ENCODE measurements around the gene BCL11B.

The BCL11B gene

DNA sequence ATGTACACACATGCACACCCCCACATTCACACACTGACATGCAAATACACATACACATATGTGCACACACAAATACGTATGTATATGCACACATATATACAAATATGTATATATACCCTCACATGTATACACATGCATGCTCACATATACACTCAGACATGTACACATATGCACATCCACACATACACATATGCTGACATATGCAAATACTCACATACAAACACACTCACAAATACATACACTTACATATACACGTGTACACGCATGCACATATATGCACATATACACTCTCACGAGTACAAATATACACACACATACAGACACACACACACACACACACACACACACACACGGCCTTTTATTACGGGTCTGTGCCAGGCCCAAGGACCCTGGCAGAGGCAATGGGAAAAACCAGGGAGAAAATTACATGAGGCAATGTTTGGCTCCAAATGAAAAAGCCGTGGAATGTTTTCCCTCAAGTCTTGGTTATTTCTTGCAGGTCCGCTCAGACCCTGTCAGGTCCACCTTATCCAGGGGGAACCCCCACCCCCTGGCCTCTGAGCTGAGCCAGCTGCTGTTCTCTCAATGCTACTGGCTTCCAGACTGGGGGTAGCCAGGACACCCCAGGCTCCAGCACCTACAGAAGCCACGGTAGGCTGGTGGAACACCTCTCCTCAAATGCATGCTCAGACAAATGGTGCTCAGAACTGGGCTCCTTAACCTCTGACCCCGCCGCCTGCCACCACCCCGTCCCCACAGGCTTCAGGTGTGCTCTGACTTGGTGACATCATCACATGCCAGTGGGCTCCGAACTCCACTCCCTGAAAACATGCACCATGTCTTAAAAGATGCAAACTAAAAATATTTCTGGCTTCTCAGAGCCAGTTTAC, 54.7 kb downstream of the BCL11B start:
- TF ChIP-seq, protein P1, sequence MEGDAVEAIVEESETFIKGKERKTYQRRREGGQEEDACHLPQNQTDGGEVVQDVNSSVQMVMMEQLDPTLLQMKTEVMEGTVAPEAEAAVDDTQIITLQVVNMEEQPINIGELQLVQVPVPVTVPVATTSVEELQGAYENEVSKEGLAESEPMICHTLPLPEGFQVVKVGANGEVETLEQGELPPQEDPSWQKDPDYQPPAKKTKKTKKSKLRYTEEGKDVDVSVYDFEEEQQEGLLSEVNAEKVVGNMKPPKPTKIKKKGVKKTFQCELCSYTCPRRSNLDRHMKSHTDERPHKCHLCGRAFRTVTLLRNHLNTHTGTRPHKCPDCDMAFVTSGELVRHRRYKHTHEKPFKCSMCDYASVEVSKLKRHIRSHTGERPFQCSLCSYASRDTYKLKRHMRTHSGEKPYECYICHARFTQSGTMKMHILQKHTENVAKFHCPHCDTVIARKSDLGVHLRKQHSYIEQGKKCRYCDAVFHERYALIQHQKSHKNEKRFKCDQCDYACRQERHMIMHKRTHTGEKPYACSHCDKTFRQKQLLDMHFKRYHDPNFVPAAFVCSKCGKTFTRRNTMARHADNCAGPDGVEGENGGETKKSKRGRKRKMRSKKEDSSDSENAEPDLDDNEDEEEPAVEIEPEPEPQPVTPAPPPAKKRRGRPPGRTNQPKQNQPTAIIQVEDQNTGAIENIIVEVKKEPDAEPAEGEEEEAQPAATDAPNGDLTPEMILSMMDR (IDR thresholded peaks at IDR 0.05; ENCODE audit: low read length, missing control alignments), result no peak
- DNase-seq (ENCODE audit: low read depth), result no peak
- H3K4me3 ChIP-seq (replicated peaks; ENCODE audit: low read depth, low read length), result no peak overlapping the region

- no peak for DNase-seq (ENCODE audit: low read depth)
- H3K4me3 ChIP-seq (replicated peaks; ENCODE audit: low read depth, low read length), result no peak overlapping the region
- TF ChIP-seq, protein P1 (IDR thresholded peaks at IDR 0.05; ENCODE audit: low read length, missing control alignments), result no peak
These were observed 55.8 kb downstream of the BCL11B start for GRCh38 chr14:99216191-99216590.

DNA sequence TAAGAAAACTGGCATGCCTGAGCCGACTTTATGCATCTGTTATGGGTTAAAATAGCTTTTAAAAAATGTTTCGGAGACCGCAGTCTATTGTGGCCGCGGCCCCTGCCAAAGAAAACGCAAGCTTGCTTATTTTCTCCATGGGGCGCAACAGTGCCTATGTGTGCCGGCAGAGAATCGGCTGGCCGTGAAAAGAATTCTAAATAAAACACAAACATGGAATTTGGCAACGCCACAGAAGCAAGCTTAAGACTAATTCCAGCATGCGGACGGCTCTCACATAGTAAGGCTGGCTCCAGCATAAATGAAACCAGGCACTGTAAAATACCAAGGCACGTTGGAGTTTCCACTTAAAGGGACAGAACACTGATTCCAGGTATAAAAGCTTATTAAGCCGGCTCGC, 56.7 kb downstream of the BCL11B start:
- H3K4me3 ChIP-seq (replicated peaks; ENCODE audit: low read depth, low read length), result no peak overlapping the region

GRCh38 chr14:99214701-99215100, 57.3 kb downstream of the BCL11B start:
- no peak for DNase-seq (ENCODE audit: low read depth)
- no peak overlapping the region for H3K4me3 ChIP-seq (replicated peaks; ENCODE audit: low read depth, low read length)
- TF ChIP-seq, protein P1 (IDR thresholded peaks at IDR 0.05; ENCODE audit: low read length, missing control alignments), result no peak

More for the DNA sequence above, 56.7 kb downstream of the BCL11B start:
- DNase-seq (ENCODE audit: low read depth), result peak; percentile 1
- TF ChIP-seq, protein P1 (IDR thresholded peaks at IDR 0.05; ENCODE audit: low read length, missing control alignments), result no peak

- no peak for DNase-seq (ENCODE audit: low read depth)
- TF ChIP-seq, protein P1 (IDR thresholded peaks at IDR 0.05; ENCODE audit: low read length, missing control alignments), result no peak
- no peak overlapping the region for H3K4me3 ChIP-seq (replicated peaks; ENCODE audit: low read depth, low read length)
These were observed 58.4 kb downstream of the BCL11B start for GRCh38 chr14:99213527-99213971.

DNA sequence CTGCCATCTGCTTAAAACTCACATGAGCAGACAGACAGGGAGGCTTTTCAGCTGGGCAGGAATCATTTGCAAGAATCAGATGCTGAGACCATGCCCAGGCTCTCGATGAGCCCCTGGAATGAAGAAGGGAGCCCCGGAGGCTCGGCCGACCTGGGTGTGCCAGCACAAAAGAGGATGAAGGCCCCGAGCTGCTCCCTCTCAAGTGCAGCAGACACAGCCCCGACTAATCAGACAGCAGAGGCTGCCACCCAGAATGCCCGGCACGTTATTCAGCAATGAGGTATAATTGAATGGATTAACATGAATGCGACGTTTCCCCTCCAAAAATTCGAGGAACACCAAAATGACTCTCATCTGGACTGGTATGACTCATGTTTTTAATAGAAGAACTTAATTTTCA, 58.9 kb downstream of the BCL11B start:
- H3K4me3 ChIP-seq (replicated peaks; ENCODE audit: low read depth, low read length), result no peak overlapping the region
- DNase-seq (ENCODE audit: low read depth), result no peak
- TF ChIP-seq, protein P1 (IDR thresholded peaks at IDR 0.05; ENCODE audit: low read length, missing control alignments), result no peak
